Neural cell (in vitro differentiated cells): ENCODE data around the gene GSTCD.

ENCODE experiments used
- EP300 ChIP-seq: fragments of 450-650 bp; conservative IDR thresholded peaks from 2 replicates; pipeline ENCODE4 v1.6.1; 2014; ENCODE audit warnings: antibody characterized with exemption, mild to moderate bottlenecking, moderate library complexity; ENCODE audit not compliant: poor library complexity, severe bottlenecking
- TAF1 ChIP-seq: IDR thresholded peaks from 2 replicates; pipeline ENCODE4 v1.6.1; 2012; ENCODE audit warnings: low read depth

DNA sequence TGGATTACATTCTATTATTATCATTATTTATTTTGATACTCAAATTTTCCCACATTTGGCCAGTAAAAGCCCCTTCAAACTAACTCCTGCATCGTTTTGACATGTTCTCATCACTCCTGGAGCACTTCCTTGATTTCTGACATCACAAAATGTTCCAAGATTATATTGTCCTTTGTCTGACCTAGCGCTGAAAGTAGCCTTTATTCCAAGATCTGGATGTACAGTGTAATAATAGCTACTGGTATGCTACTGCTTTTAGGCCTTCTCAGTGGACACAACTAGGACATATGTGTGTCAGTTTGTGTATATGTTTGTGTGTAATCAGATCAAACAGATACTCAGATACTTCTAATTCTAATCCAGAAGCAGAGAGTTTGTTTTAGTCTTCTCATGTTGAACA lies 76.2 kb downstream of the GSTCD start:
- no peak for TF ChIP-seq TAF1
- TF ChIP-seq EP300, result no peak
